ENCODE results near the gene SPRR4.

Gene SPRR4

DNA sequence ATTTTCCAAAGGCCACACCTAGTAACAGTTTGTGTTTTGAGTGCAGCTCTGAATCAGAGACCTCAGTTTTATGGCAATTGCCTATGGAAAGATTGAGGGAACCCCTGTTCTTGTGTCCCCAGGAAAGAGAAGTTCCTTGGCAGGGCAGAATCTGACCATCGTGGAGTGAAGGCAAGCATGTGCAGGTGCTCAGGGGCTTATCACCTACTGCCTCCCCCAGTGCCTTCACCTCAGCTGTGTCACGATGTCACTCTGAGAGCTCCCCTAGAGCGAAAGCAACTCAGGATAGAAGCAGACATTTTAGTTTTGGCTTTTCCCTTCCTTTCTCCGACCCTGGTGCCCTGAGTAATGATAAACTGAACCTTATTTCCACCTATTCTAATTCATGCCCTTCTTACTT, 11.6 kb downstream of the SPRR4 start:
- no peak for DNase-seq (ENCODE audit: low spot score)
- TF ChIP-seq CTCF (IDR thresholded peaks at IDR 0.05; ENCODE audit: borderline replicate concordance, control extremely low read depth, extremely low read depth, insufficient read depth, missing control alignments), result no peak
- in situ Hi-C loops (cut with MboI; ENCODE audit: low sequenced_read_pairs, unreplicated experiment), result no loop called here

- in situ Hi-C loops (cut with MboI; ENCODE audit: low sequenced_read_pairs, unreplicated experiment), result no loop called here
- TF ChIP-seq CTCF (IDR thresholded peaks at IDR 0.05; ENCODE audit: borderline replicate concordance, control extremely low read depth, extremely low read depth, insufficient read depth, missing control alignments), result no peak
- DNase-seq (ENCODE audit: low spot score), result no peak
Observed at GRCh38 chr1:152983234-152983633, 12.8 kb downstream of the SPRR4 start.

DNA sequence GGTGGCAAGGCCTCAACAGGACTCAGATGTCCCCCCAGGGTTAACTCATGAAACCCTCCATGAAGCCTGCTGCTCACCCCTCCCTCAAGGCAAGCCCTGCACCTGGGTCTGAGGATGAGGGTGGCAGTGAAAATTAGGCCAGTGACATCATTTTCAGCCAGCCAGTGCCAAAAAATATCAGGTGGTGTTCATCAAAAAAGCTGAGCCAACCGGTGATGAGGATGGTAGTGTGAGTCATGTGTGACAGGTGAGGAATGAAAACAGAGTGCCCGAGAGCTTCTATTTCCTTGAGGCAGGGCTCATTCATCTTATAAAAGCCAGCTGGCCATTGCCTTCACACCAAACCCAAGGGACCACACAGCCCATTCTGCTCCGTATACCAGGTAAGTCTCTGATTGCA, 13.3 kb downstream of the SPRR4 start, which contains the start of gene SPRR1A:
Gene SPRR1A, plus strand, starts transcription at position 339 of the 400 bp plus-strand sequence. CDS start 1,150 bp downstream, outside the sequence.
- no peak for DNase-seq (ENCODE audit: low spot score)
- in situ Hi-C loops (cut with MboI; ENCODE audit: low sequenced_read_pairs, unreplicated experiment), result no loop called here
- TF ChIP-seq CTCF (IDR thresholded peaks at IDR 0.05; ENCODE audit: borderline replicate concordance, control extremely low read depth, extremely low read depth, insufficient read depth, missing control alignments), result no peak

- no peak for TF ChIP-seq CTCF (IDR thresholded peaks at IDR 0.05; ENCODE audit: borderline replicate concordance, control extremely low read depth, extremely low read depth, insufficient read depth, missing control alignments)
- in situ Hi-C loops (cut with MboI; ENCODE audit: low sequenced_read_pairs, unreplicated experiment), result no loop called here
- DNase-seq (ENCODE audit: low spot score), result no peak
Observed at GRCh38 chr1:152986578-152986977, 16.1 kb downstream of the SPRR4 start.

DNA sequence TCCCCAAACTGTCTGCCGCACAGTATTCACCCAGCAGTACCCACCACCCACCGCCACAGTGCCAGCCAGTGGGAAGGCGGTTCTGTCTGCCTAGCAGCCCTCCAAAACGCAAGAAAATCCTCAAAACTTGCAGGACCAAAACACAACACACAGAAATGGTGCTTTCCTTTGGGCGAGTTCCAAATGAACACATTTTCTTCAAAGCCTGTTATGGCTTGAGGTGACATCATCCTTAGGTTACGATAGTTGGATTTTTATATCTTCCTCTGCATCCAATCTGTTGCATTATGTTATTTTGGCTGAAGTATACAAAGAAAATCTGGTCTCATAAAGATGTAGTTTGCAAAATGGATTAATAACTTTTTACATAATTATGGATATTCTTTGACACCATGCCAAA, 22.7 kb downstream of the SPRR4 start:
- in situ Hi-C loops (cut with MboI; ENCODE audit: low sequenced_read_pairs, unreplicated experiment), result no loop called here
- no peak for DNase-seq (ENCODE audit: low spot score)
- no peak for TF ChIP-seq CTCF (IDR thresholded peaks at IDR 0.05; ENCODE audit: borderline replicate concordance, control extremely low read depth, extremely low read depth, insufficient read depth, missing control alignments)

DNA sequence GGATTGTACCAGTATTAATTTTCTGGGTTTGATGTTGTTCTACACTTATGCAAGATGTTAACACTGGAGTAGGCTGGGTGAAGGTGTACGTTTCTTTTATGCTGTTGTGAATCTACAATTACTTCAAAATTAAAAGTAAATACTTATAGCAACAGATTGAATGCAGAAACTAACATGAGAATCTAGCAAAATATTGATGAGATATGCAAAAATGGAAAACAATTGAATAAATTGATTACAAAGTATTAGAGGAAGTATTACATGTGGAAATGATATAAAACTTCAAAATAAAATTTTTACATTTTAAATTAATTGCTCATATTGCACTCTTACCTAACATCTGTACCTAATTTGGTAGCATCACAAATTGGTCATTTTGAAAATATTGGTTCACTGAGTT, 25.4 kb downstream of the SPRR4 start:
- no peak for TF ChIP-seq CTCF (IDR thresholded peaks at IDR 0.05; ENCODE audit: borderline replicate concordance, control extremely low read depth, extremely low read depth, insufficient read depth, missing control alignments)
- no peak for DNase-seq (ENCODE audit: low spot score)
- in situ Hi-C loops (cut with MboI; ENCODE audit: low sequenced_read_pairs, unreplicated experiment), result no loop called here
